ENCODE data around the gene ANOS1. TPM values are rescaled to one million over a fixed set of nuclear protein-coding genes. Genes with fewer than 3 reads are reported as not detected.
A peak's percentile ranks its signal among the peaks of the same experiment; 100 is the strongest.

The ANOS1 gene
- polyA plus RNA-seq, 12 donors = 21.7 to 53.3 (median 30.8) TPM; not detected in 1

GRCh38 chrX:8724300-8724699 is 7.6 kb downstream of the ANOS1 start:
- DNase-seq = no peak

- no peak for DNase-seq
Observed at GRCh38 chrX:8721536-8721935, 10.4 kb downstream of the ANOS1 start.

GRCh38 chrX:8720136-8720535 is 11.8 kb downstream of the ANOS1 start:
- peak; percentile 69 for DNase-seq

- no peak for DNase-seq
Observed at GRCh38 chrX:8717354-8717753, 14.6 kb downstream of the ANOS1 start.

- DNase-seq = no peak
Observed at GRCh38 chrX:8714164-8714563, 17.8 kb downstream of the ANOS1 start.

GRCh38 chrX:8711401-8711800 is 20.5 kb downstream of the ANOS1 start:
- no peak for DNase-seq

GRCh38 chrX:8704184-8704583 is 27.8 kb downstream of the ANOS1 start:
- DNase-seq = no peak

- DNase-seq = no peak
Observed at GRCh38 chrX:8692871-8693270, 39.1 kb downstream of the ANOS1 start.

GRCh38 chrX:8689473-8689872 is 42.5 kb downstream of the ANOS1 start:
- DNase-seq = no peak

GRCh38 chrX:8688776-8689175 is 43.2 kb downstream of the ANOS1 start:
- DNase-seq = no peak

- no peak for DNase-seq
Observed at GRCh38 chrX:8684201-8684965, 47.6 kb downstream of the ANOS1 start.

GRCh38 chrX:8683687-8684086 is 48.2 kb downstream of the ANOS1 start:
- no peak for DNase-seq

- DNase-seq = no peak
Observed at GRCh38 chrX:8679550-8679949, 52.4 kb downstream of the ANOS1 start.

- DNase-seq = peak; percentile 62
Observed at GRCh38 chrX:8675006-8675630, 56.8 kb downstream of the ANOS1 start.

- peak; percentile 68 for DNase-seq
Observed at GRCh38 chrX:8673201-8673600, 58.7 kb downstream of the ANOS1 start.

GRCh38 chrX:8672176-8672575 is 59.8 kb downstream of the ANOS1 start:
- DNase-seq = no peak

GRCh38 chrX:8668813-8669212 is 63.1 kb downstream of the ANOS1 start:
- no peak for DNase-seq

- no peak for DNase-seq
Observed at GRCh38 chrX:8663325-8663724, 68.6 kb downstream of the ANOS1 start.

GRCh38 chrX:8657883-8658282 is 74.1 kb downstream of the ANOS1 start:
- DNase-seq = no peak

GRCh38 chrX:8653956-8654355 is 78.0 kb downstream of the ANOS1 start:
- DNase-seq = no peak

- DNase-seq = no peak
Observed at GRCh38 chrX:8649969-8650368, 82.0 kb downstream of the ANOS1 start.

- no peak for DNase-seq
Observed at GRCh38 chrX:8647176-8647575, 84.8 kb downstream of the ANOS1 start.

GRCh38 chrX:8639949-8640475 is 91.9 kb downstream of the ANOS1 start:
- DNase-seq = no peak
